ENCODE measurements around the gene PRX. TPM values are rescaled to one million over a fixed set of nuclear protein-coding genes. Genes with fewer than 3 reads are reported as not detected.
"Not testable (repeated sequence)": the region's sequence is repeated elsewhere in the genome, so short reads cannot be mapped to it uniquely, and the experiment has no call there.

PRX gene
- total and polyA plus RNA-seq, 3 experiments from 2014 or later, result 0.29 to 1.6 (median 1.4) TPM

GRCh38 chr19:40443131-40443999, 30.2 kb upstream of the PRX start:
- ChIA-PET POLR2A (interaction anchor here (0.6 to 3.3 kb wide), 11 partner anchors 10 to 920 kb away, joined by 3 to 27 read pairs (median 4); partner anchors contain the start of genes B9D2, BLVRB, C19orf47 and PLD3), CTCF (interaction anchor here (0.6 to 4.4 kb wide), 6 partner anchors 17 to 162 kb away, joined by 3 to 24 read pairs (median 8); partner anchors contain the start of genes BLVRB and SERTAD1)
- Mint-ChIP-seq H3K9me3 (no peaks in the 10 kb centered on the region), H3K4me1 (peaks cover 17 to 24% (median 17%) of the 10 kb centered on the region in 3 donors), H3K36me3 (peaks cover 0 to 42% (median 3%) of the 10 kb centered on the region in 3 donors), H3K4me3 (peak overlapping the region; percentile 93 to 100 (median 98)), H3K27me3 (peaks cover 0 to 5% of the 10 kb centered on the region in 2 donors), H3K27ac (peak overlapping the region; percentile 88 to 100 (median 99))
- no peaks in the 10 kb centered on the region for H3K27me3 ChIP-seq (ENCODE audit: insufficient read depth, low read length, poor library complexity, severe bottlenecking)
- peak overlapping the region; percentile 98 for H3K27ac ChIP-seq (ENCODE audit: low read depth, low read length)
- peak overlapping the region; percentile 100 for H3K4me3 ChIP-seq (ENCODE audit: low read length)
- peak; percentile 99 to 100 (median 99) for DNase-seq
- no peaks in the 10 kb centered on the region for H3K9me3 ChIP-seq (ENCODE audit: low read length)
- peaks cover 24% of the 10 kb centered on the region for H3K36me3 ChIP-seq (ENCODE audit: insufficient read depth, low read length)
- peaks cover 14% of the 10 kb centered on the region for H3K4me1 ChIP-seq (ENCODE audit: insufficient read depth, low read length)

- peak overlapping the region; percentile 93 to 100 (median 98) for H3K4me3 Mint-ChIP-seq
- peak overlapping the region; percentile 88 to 100 (median 99) for H3K27ac Mint-ChIP-seq
- no peaks in the 10 kb centered on the region for H3K9me3 ChIP-seq (ENCODE audit: low read length)
- H3K36me3 Mint-ChIP-seq, result peaks cover 0 to 37% (median 3%) of the 10 kb centered on the region in 3 donors
- ChIA-PET POLR2A (interaction anchor here (0.6 to 3.3 kb wide), 9 partner anchors 9 to 161 kb away, joined by 3 to 27 read pairs (median 4); partner anchors contain the start of genes BLVRB, C19orf47, PLD3 and SERTAD1), CTCF (interaction anchor here (0.6 to 4.4 kb wide), 6 partner anchors 16 to 163 kb away, joined by 3 to 24 read pairs (median 8); partner anchors contain the start of genes BLVRB and SERTAD1)
- H3K27ac ChIP-seq (ENCODE audit: low read depth, low read length), result peak overlapping the region; percentile 70
- H3K4me1 Mint-ChIP-seq, result peaks cover 17 to 24% (median 17%) of the 10 kb centered on the region in 3 donors
- peaks cover 0 to 5% of the 10 kb centered on the region in 2 donors for H3K27me3 Mint-ChIP-seq
- peaks cover 24% of the 10 kb centered on the region for H3K36me3 ChIP-seq (ENCODE audit: insufficient read depth, low read length)
- no peaks in the 10 kb centered on the region for H3K9me3 Mint-ChIP-seq
- H3K4me1 ChIP-seq (ENCODE audit: insufficient read depth, low read length), result peaks cover 14% of the 10 kb centered on the region
- H3K27me3 ChIP-seq (ENCODE audit: insufficient read depth, low read length, poor library complexity, severe bottlenecking), result no peaks in the 10 kb centered on the region
- DNase-seq, result peak in 1 of 5 donors; percentile 10
- H3K4me3 ChIP-seq (ENCODE audit: low read length), result peak overlapping the region; percentile 84
Observed at GRCh38 chr19:40442328-40443130, 29.4 kb upstream of the PRX start.

- peaks cover 0 to 5% of the 10 kb centered on the region in 2 donors for H3K27me3 Mint-ChIP-seq
Observed at GRCh38 chr19:40441719-40442253, 28.6 kb upstream of the PRX start.

GRCh38 chr19:40438284-40438683, 25.1 kb upstream of the PRX start:
- Mint-ChIP-seq H3K27me3 (peaks cover 0 to 2% of the 10 kb centered on the region in 2 donors), H3K9me3 (no peaks in the 10 kb centered on the region), H3K27ac (peak overlapping the region in 2 of 8 donors; percentile 72 to 75), H3K36me3 (peaks cover 0 to 29% (median 3%) of the 10 kb centered on the region in 3 donors), H3K4me1 (peaks cover 17 to 26% (median 18%) of the 10 kb centered on the region in 3 donors), H3K4me3 (no peak overlapping the region)
- DNase-seq, result no peak
- Histone ChIP-seq H3K36me3 (ENCODE audit: insufficient read depth, low read length) (peaks cover 24% of the 10 kb centered on the region), H3K27ac (ENCODE audit: low read depth, low read length) (no peak overlapping the region), H3K27me3 (ENCODE audit: insufficient read depth, low read length, poor library complexity, severe bottlenecking) (no peaks in the 10 kb centered on the region), H3K4me3 (ENCODE audit: low read length) (no peak overlapping the region), H3K4me1 (ENCODE audit: insufficient read depth, low read length) (peaks cover 13% of the 10 kb centered on the region), H3K9me3 (ENCODE audit: low read length) (no peaks in the 10 kb centered on the region)
- CTCF ChIA-PET, result interaction anchor here (0.7 to 2.3 kb wide), 2 partner anchors 17 to 95 kb away, joined by 3 to 8 read pairs; no protein-coding TSS in a partner anchor
- POLR2A ChIA-PET, result no interaction called here

More at GRCh38 chr19:40441719-40442253, 28.6 kb upstream of the PRX start:
- H3K27ac Mint-ChIP-seq, result peak overlapping the region; percentile 50 to 100 (median 98)
- no peak for DNase-seq
- ChIA-PET CTCF (interaction anchor here (3.1 to 4.4 kb wide), 3 partner anchors 15 to 23 kb away, joined by 13 to 24 read pairs (median 19); partner anchors contain the start of genes BLVRB and SERTAD1), POLR2A (interaction anchor here (1.0 to 3.3 kb wide), 2 partner anchors 24 to 27 kb away, joined by 3 to 27 read pairs; partner anchors contain the start of genes BLVRB and SPTBN4)
- peak overlapping the region in 5 of 7 donors; percentile 93 to 100 (median 98) for H3K4me3 Mint-ChIP-seq
- H3K4me1 Mint-ChIP-seq, result peaks cover 17 to 24% (median 17%) of the 10 kb centered on the region in 3 donors
- Histone ChIP-seq H3K9me3 (ENCODE audit: low read length) (no peaks in the 10 kb centered on the region), H3K4me1 (ENCODE audit: insufficient read depth, low read length) (peaks cover 14% of the 10 kb centered on the region), H3K27me3 (ENCODE audit: insufficient read depth, low read length, poor library complexity, severe bottlenecking) (no peaks in the 10 kb centered on the region), H3K4me3 (ENCODE audit: low read length) (no peak overlapping the region), H3K36me3 (ENCODE audit: insufficient read depth, low read length) (peaks cover 24% of the 10 kb centered on the region), H3K27ac (ENCODE audit: low read depth, low read length) (peak overlapping the region; percentile 70)
- peaks cover 0 to 37% (median 3%) of the 10 kb centered on the region in 3 donors for H3K36me3 Mint-ChIP-seq
- no peaks in the 10 kb centered on the region for H3K9me3 Mint-ChIP-seq

GRCh38 chr19:40433391-40434216, 20.4 kb upstream of the PRX start:
- H3K36me3 Mint-ChIP-seq, result peaks cover 0 to 3% (median 0%) of the 10 kb centered on the region in 3 donors
- no peaks in the 10 kb centered on the region for H3K9me3 Mint-ChIP-seq
- no peaks in the 10 kb centered on the region for H3K27me3 ChIP-seq (ENCODE audit: insufficient read depth, low read length, poor library complexity, severe bottlenecking)
- no peaks in the 10 kb centered on the region for H3K9me3 ChIP-seq (ENCODE audit: low read length)
- H3K4me1 Mint-ChIP-seq, result peaks cover 7 to 11% (median 8%) of the 10 kb centered on the region in 3 donors
- DNase-seq, result peak; percentile 30 to 70 (median 50)
- POLR2A ChIA-PET, result interaction anchor here (1.0 kb wide), 1 partner anchor 9 kb away, joined by 6 read pairs; no protein-coding TSS in a partner anchor
- H3K27ac ChIP-seq (ENCODE audit: low read depth, low read length), result peak overlapping the region; percentile 83
- H3K27me3 Mint-ChIP-seq, result peaks cover 2 to 5% of the 10 kb centered on the region in 2 donors
- CTCF ChIA-PET, result interaction anchor here (1.1 to 1.5 kb wide), 2 partner anchors 7 to 13 kb away, joined by 3 to 9 read pairs; partner anchors contain the start of gene SERTAD1
- peak overlapping the region; percentile 87 to 93 (median 90) for H3K4me3 Mint-ChIP-seq
- H3K36me3 ChIP-seq (ENCODE audit: insufficient read depth, low read length), result no peaks in the 10 kb centered on the region
- H3K4me3 ChIP-seq (ENCODE audit: low read length), result peak overlapping the region; percentile 49
- peak overlapping the region; percentile 70 to 98 (median 94) for H3K27ac Mint-ChIP-seq
- peaks cover 5% of the 10 kb centered on the region for H3K4me1 ChIP-seq (ENCODE audit: insufficient read depth, low read length)

GRCh38 chr19:40432760-40433159, 19.6 kb upstream of the PRX start:
- H3K36me3 ChIP-seq (ENCODE audit: insufficient read depth, low read length); H3K9me3 Mint-ChIP-seq; H3K9me3 ChIP-seq (ENCODE audit: low read length); H3K27ac Mint-ChIP-seq; H3K27me3 ChIP-seq (ENCODE audit: insufficient read depth, low read length, poor library complexity, severe bottlenecking); POLR2A ChIA-PET; H3K4me3 ChIP-seq (ENCODE audit: low read length); DNase-seq; H3K4me1 ChIP-seq (ENCODE audit: insufficient read depth, low read length); H3K27me3 Mint-ChIP-seq; H3K36me3 Mint-ChIP-seq: not testable (repeated sequence)
- Mint-ChIP-seq H3K4me1 (peaks cover 7 to 11% (median 8%) of the 10 kb centered on the region in 3 donors), H3K4me3 (peak overlapping the region in 4 of 7 donors; percentile 88 to 93 (median 90))
- CTCF ChIA-PET, result interaction anchor here (1.5 kb wide), 1 partner anchor 12 kb away, joined by 9 read pairs; no protein-coding TSS in a partner anchor
- peak overlapping the region; percentile 83 for H3K27ac ChIP-seq (ENCODE audit: low read depth, low read length)

Measured in CD8-positive, alpha-beta memory T cell (primary cell).